T-helper 1 cell treated with Interleukin-12 subunit alpha and Interleukin-12 subunit beta and Interleukin-4 antibody, amounts not matched to agents 30 ng/mL and 1 ng/mL, for 36 hours (primary cell): ENCODE results near the gene OPA1. TPM values are rescaled to one million over a fixed set of nuclear protein-coding genes. Genes with fewer than 3 reads are reported as not detected.

Experiments used
- intact Hi-C: fragments of 100-400 bp; cut with micrococcal nuclease; formaldehyde crosslinking; loops from one replicate; pipeline ENCODE4 v1.15.1; 2024
- total RNA-seq: library from RNA; stranded (reverse); gene quantifications from 2 replicates; pipeline ENCODE4 v1.2.3, GENCODE V29; 2022

Gene OPA1
- total RNA-seq, 1 donor from 2014 or later: 64.7 TPM

- intact Hi-C loops: no loop called here
Measured at GRCh38 chr3:193735850-193736249, 142.8 kb downstream of the OPA1 start.

GRCh38 chr3:193736616-193737015 lies 143.6 kb downstream of the OPA1 start:
- intact Hi-C loops: no loop called here

- intact Hi-C loops: no loop called here
Measured at GRCh38 chr3:193737191-193737751, 144.3 kb downstream of the OPA1 start.

- intact Hi-C loops: no loop called here
Measured at GRCh38 chr3:193742628-193743027, 149.6 kb downstream of the OPA1 start.

- intact Hi-C loops: no loop called here
Measured at GRCh38 chr3:193743702-193744047, 150.7 kb downstream of the OPA1 start.

DNA sequence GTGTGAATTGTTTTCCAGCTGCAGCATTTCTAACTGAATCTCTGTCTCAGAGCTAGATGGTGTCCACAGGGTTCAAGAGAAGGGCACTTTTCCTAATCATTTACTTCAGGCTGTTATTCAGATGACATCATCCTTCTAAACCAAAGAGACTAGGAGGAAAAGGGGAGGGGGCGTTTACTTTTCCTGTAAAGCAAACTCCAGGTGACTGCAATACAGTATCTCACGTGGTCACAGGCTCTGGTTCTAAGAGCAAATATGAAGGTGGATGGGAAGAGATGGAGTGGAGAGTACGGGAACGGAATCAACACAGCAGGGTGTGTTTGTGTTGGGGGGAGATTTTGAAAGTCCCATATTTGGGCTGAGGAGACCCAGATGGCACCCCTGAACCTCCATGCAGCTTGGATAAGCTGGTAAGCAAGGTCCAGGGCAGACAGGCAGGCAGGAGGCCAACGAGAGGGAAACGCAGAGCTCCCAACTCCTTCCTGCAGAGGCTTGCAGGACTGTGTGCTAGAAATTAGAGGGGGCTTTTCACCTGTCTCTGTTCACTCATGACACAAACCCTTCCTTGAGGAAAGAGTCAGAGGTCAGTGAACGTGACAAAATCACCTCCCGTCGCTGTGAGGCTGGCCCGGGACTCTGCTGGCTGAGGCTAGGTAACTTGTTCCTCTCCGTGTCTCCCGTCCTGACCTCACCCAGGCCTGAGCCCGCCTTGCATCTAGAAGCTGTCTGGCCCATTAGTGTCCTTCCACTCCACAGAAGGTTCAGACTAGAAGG lies 151.2 kb downstream of the OPA1 start:
- intact Hi-C loops: no loop called here

- intact Hi-C loops: no loop called here
Measured at GRCh38 chr3:193744822-193745684, 152.0 kb downstream of the OPA1 start.

GRCh38 chr3:193746832-193747231 lies 153.8 kb downstream of the OPA1 start:
- intact Hi-C loops: no loop called here

Other genes with a start within 250 kb of the OPA1 start
- not detected in 2 replicates for gene ATP13A5, start 214.5 kb upstream of the OPA1 start, total RNA-seq
- gene ATP13A4, start 38.3 kb upstream of the OPA1 start, total RNA-seq: 1.0 and 1.4 TPM in 2 replicates